Measurements from ENCODE around the gene FANCC.
A peak's percentile ranks its signal among the peaks of the same experiment; 100 is the strongest.

FANCC gene

GRCh38 chr9:95097279-95097678, 220.2 kb downstream of the FANCC start:
- Mint-ChIP-seq H3K4me3 (no peak overlapping the region), H3K27me3 (peaks cover 4% of the 10 kb centered on the region), H3K9me3 (no peaks in the 10 kb centered on the region), H3K36me3 (no peaks in the 10 kb centered on the region), H3K4me1 (peaks cover 11% of the 10 kb centered on the region), H3K27ac (no peak overlapping the region)
- DNase-seq = no peak
- CTCF ChIA-PET = no interaction called here

GRCh38 chr9:95096807-95097206, 220.7 kb downstream of the FANCC start:
- Mint-ChIP-seq H3K9me3 (no peaks in the 10 kb centered on the region), H3K4me3 (no peak overlapping the region), H3K36me3 (no peaks in the 10 kb centered on the region), H3K27ac (no peak overlapping the region), H3K4me1 (peaks cover 13% of the 10 kb centered on the region), H3K27me3 (peaks cover 5% of the 10 kb centered on the region)
- DNase-seq = no peak
- CTCF ChIA-PET = interaction anchor here (1.2 kb wide), 1 partner anchor 34 kb away, joined by 3 read pairs; no protein-coding TSS in a partner anchor

GRCh38 chr9:95096381-95096780, 221.1 kb downstream of the FANCC start:
- peaks cover 15% of the 10 kb centered on the region for H3K4me1 Mint-ChIP-seq
- peaks cover 7% of the 10 kb centered on the region for H3K27me3 Mint-ChIP-seq
- no peaks in the 10 kb centered on the region for H3K36me3 Mint-ChIP-seq
- no peak for DNase-seq
- CTCF ChIA-PET = interaction anchor here (1.2 kb wide), 1 partner anchor 35 kb away, joined by 3 read pairs; no protein-coding TSS in a partner anchor
- no peaks in the 10 kb centered on the region for H3K9me3 Mint-ChIP-seq
- H3K4me3 Mint-ChIP-seq = no peak overlapping the region
- no peak overlapping the region for H3K27ac Mint-ChIP-seq

- CTCF ChIA-PET = interaction anchor here (1.1 to 1.2 kb wide), 2 partner anchors 35 to 313 kb away, joined by 3 read pairs; no protein-coding TSS in a partner anchor
- Mint-ChIP-seq H3K27me3 (peaks cover 7% of the 10 kb centered on the region), H3K9me3 (no peaks in the 10 kb centered on the region), H3K27ac (no peak overlapping the region), H3K36me3 (no peaks in the 10 kb centered on the region), H3K4me3 (no peak overlapping the region), H3K4me1 (peaks cover 15% of the 10 kb centered on the region)
- no peak for DNase-seq
Measured at GRCh38 chr9:95095641-95096355, 221.7 kb downstream of the FANCC start.

GRCh38 chr9:95094002-95094401, 223.5 kb downstream of the FANCC start:
- CTCF ChIA-PET = interaction anchor here (1.1 kb wide), 1 partner anchor 413 kb away, joined by 4 read pairs; no protein-coding TSS in a partner anchor
- no peak for DNase-seq
- Mint-ChIP-seq H3K4me1 (peaks cover 15% of the 10 kb centered on the region), H3K9me3 (no peaks in the 10 kb centered on the region), H3K27me3 (peaks cover 7% of the 10 kb centered on the region), H3K27ac (no peak overlapping the region), H3K4me3 (no peak overlapping the region), H3K36me3 (no peaks in the 10 kb centered on the region)

- H3K4me3 Mint-ChIP-seq = no peak overlapping the region
- H3K9me3 Mint-ChIP-seq = no peaks in the 10 kb centered on the region
- H3K36me3 Mint-ChIP-seq = no peaks in the 10 kb centered on the region
- H3K4me1 Mint-ChIP-seq = peaks cover 15% of the 10 kb centered on the region
- no peak for DNase-seq
- CTCF ChIA-PET = interaction anchor here (1.1 to 1.4 kb wide), 2 partner anchors 310 to 412 kb away, joined by 4 read pairs; no protein-coding TSS in a partner anchor
- no peak overlapping the region for H3K27ac Mint-ChIP-seq
- H3K27me3 Mint-ChIP-seq = peaks cover 7% of the 10 kb centered on the region
Measured at GRCh38 chr9:95093586-95093985, 223.9 kb downstream of the FANCC start.

GRCh38 chr9:95092262-95093072, 225.0 kb downstream of the FANCC start:
- Mint-ChIP-seq H3K27ac (no peak overlapping the region), H3K9me3 (no peaks in the 10 kb centered on the region), H3K4me3 (no peak overlapping the region), H3K36me3 (no peaks in the 10 kb centered on the region), H3K27me3 (peaks cover 7% of the 10 kb centered on the region), H3K4me1 (peaks cover 15% of the 10 kb centered on the region)
- peak; percentile 26 for DNase-seq
- CTCF ChIA-PET = interaction anchor here (0.7 to 1.4 kb wide), 3 partner anchors 36 to 309 kb away, joined by 3 to 4 read pairs (median 4); no protein-coding TSS in a partner anchor

- H3K9me3 Mint-ChIP-seq = no peaks in the 10 kb centered on the region
- H3K4me3 Mint-ChIP-seq = no peak overlapping the region
- H3K4me1 Mint-ChIP-seq = peaks cover 15% of the 10 kb centered on the region
- CTCF ChIA-PET = interaction anchor here (1.4 kb wide), 1 partner anchor 40 kb away, joined by 4 read pairs; no protein-coding TSS in a partner anchor
- DNase-seq = no peak
- H3K27ac Mint-ChIP-seq = no peak overlapping the region
- H3K27me3 Mint-ChIP-seq = peaks cover 7% of the 10 kb centered on the region
- no peaks in the 10 kb centered on the region for H3K36me3 Mint-ChIP-seq
Measured at GRCh38 chr9:95091601-95092261, 225.8 kb downstream of the FANCC start.

- Mint-ChIP-seq H3K4me3 (no peak overlapping the region), H3K9me3 (no peaks in the 10 kb centered on the region), H3K36me3 (no peaks in the 10 kb centered on the region), H3K27me3 (peaks cover 7% of the 10 kb centered on the region), H3K27ac (no peak overlapping the region), H3K4me1 (peaks cover 15% of the 10 kb centered on the region)
- CTCF ChIA-PET = no interaction called here
- DNase-seq = no peak
Measured at GRCh38 chr9:95090871-95091577, 226.5 kb downstream of the FANCC start.

GRCh38 chr9:95090023-95090791, 227.3 kb downstream of the FANCC start:
- Mint-ChIP-seq H3K4me3 (no peak overlapping the region), H3K9me3 (no peaks in the 10 kb centered on the region), H3K27me3 (peaks cover 7% of the 10 kb centered on the region), H3K27ac (no peak overlapping the region), H3K4me1 (peaks cover 15% of the 10 kb centered on the region), H3K36me3 (no peaks in the 10 kb centered on the region)
- no peak for DNase-seq
- CTCF ChIA-PET = no interaction called here

- H3K27me3 Mint-ChIP-seq = peaks cover 6% of the 10 kb centered on the region
- H3K4me1 Mint-ChIP-seq = peaks cover 15% of the 10 kb centered on the region
- H3K4me3 Mint-ChIP-seq = no peak overlapping the region
- no peaks in the 10 kb centered on the region for H3K9me3 Mint-ChIP-seq
- H3K27ac Mint-ChIP-seq = no peak overlapping the region
- no peaks in the 10 kb centered on the region for H3K36me3 Mint-ChIP-seq
- CTCF ChIA-PET = interaction anchor here (0.9 kb wide), 1 partner anchor 408 kb away, joined by 4 read pairs; no protein-coding TSS in a partner anchor
- DNase-seq = no peak
Measured at GRCh38 chr9:95089257-95090022, 228.1 kb downstream of the FANCC start.

- no peaks in the 10 kb centered on the region for H3K36me3 Mint-ChIP-seq
- DNase-seq = no peak
- peaks cover 12% of the 10 kb centered on the region for H3K4me1 Mint-ChIP-seq
- no peaks in the 10 kb centered on the region for H3K9me3 Mint-ChIP-seq
- H3K27ac Mint-ChIP-seq = no peak overlapping the region
- CTCF ChIA-PET = interaction anchor here (0.9 kb wide), 1 partner anchor 407 kb away, joined by 4 read pairs; no protein-coding TSS in a partner anchor
- no peak overlapping the region for H3K4me3 Mint-ChIP-seq
- peaks cover 4% of the 10 kb centered on the region for H3K27me3 Mint-ChIP-seq
Measured at GRCh38 chr9:95088421-95089161, 228.9 kb downstream of the FANCC start.
